OCI-LY1 (cell line): ENCODE measurements around the gene CCNY.

Experiments
- H2AFZ ChIP-seq: fragments of 200-600 bp; sonication (generic), shearing (Covaris generic); 2 replicates; pipeline ENCODE4 v1.6.0; 2014; ENCODE audit warnings: antibody characterized with exemption, mild to moderate bottlenecking, low read length
- H3F3A ChIP-seq: fragments of 200-600 bp; sonication (generic), shearing (Covaris generic); 2 replicates; pipeline ENCODE4 v1.6.0; 2014; ENCODE audit warnings: mild to moderate bottlenecking, antibody characterized with exemption, low read length, moderate library complexity; ENCODE audit not compliant: insufficient read depth
- H3K27ac ChIP-seq: fragments of 200-600 bp; sonication (generic); 2 replicates; pipeline ENCODE4 v1.5.1; 2014; ENCODE audit warnings: low read length, mixed run types, mild to moderate bottlenecking, low read depth; ENCODE audit not compliant: poor library complexity, severe bottlenecking
- H3K27me3 ChIP-seq: fragments of 200-600 bp; sonication (generic); 2 replicates; pipeline ENCODE4 v1.6.0; 2014; ENCODE audit warnings: antibody characterized with exemption, mild to moderate bottlenecking, low read length, moderate library complexity; ENCODE audit not compliant: insufficient read depth
- H3K36me3 ChIP-seq: fragments of 200-600 bp; sonication (generic); 2 replicates; pipeline ENCODE4 v1.6.1; 2014; ENCODE audit warnings: mild to moderate bottlenecking, antibody characterized with exemption, low read length, moderate library complexity, mixed read lengths; ENCODE audit not compliant: insufficient read depth
- H3K4me1 ChIP-seq: fragments of 200-600 bp; sonication (generic); 2 replicates; pipeline ENCODE4 v1.5.1; 2014; ENCODE audit warnings: mild to moderate bottlenecking, low read length, moderate library complexity; ENCODE audit not compliant: insufficient read depth, severe bottlenecking
- H3K4me2 ChIP-seq: fragments of 200-600 bp; sonication (generic), shearing (Covaris generic); 2 replicates; pipeline ENCODE4 v1.6.1; 2014; ENCODE audit warnings: low read length
- H3K4me3 ChIP-seq: fragments of 200-600 bp; sonication (generic); 2 replicates; pipeline ENCODE4 v1.5.1; 2014; ENCODE audit warnings: low read length, low read depth, mild to moderate bottlenecking, mixed read lengths; ENCODE audit not compliant: poor library complexity, severe bottlenecking
- H3K79me2 ChIP-seq: fragments of 200-600 bp; shearing (Covaris generic); 2 replicates; pipeline ENCODE4 v1.6.1; 2016; ENCODE audit warnings: mixed run types, low read length, mixed read lengths; ENCODE audit not compliant: insufficient read depth
- H3K9ac ChIP-seq: fragments of 200-600 bp; sonication (generic), shearing (Covaris generic); 2 replicates; pipeline ENCODE4 v1.6.1; 2014; ENCODE audit warnings: mild to moderate bottlenecking, low read length, mixed read lengths
- H3K9me2 ChIP-seq: fragments of 200-600 bp; sonication (generic), shearing (Covaris generic); 2 replicates; pipeline ENCODE4 v1.6.1; 2014; ENCODE audit warnings: low read depth, mild to moderate bottlenecking, low read length, mixed read lengths
- H3K9me3 ChIP-seq: fragments of 200-600 bp; shearing (Covaris generic); 2 replicates; pipeline ENCODE4 v1.6.1; 2014; ENCODE audit warnings: low read length, mixed read lengths
- H4K20me1 ChIP-seq: fragments of 200-600 bp; sonication (generic), shearing (Covaris generic); 2 replicates; pipeline ENCODE4 v1.6.0; 2016; ENCODE audit warnings: mild to moderate bottlenecking, low read length; ENCODE audit not compliant: insufficient read depth
- CTCF ChIP-seq: fragments of 200-600 bp; sonication (generic), shearing (Covaris generic); IDR thresholded peaks from 2 replicates; pipeline ENCODE4 v1.5.1; 2017; ENCODE audit warnings: mild to moderate bottlenecking, antibody characterized with exemption, low read length, moderate library complexity, mixed read lengths
- EZH2 ChIP-seq: fragments of 200-600 bp; sonication (generic), shearing (Covaris generic); IDR thresholded peaks from 2 replicates; pipeline ENCODE4 v1.8.0; 2017; ENCODE audit warnings: borderline replicate concordance, mixed run types, mild to moderate bottlenecking, antibody characterized with exemption, low read length, moderate library complexity, mixed read lengths

The CCNY gene

GRCh38 chr10:35460852-35461460 lies 124.6 kb downstream of the CCNY start:
- no peaks in the 10 kb centered on the region for H3K9me2 ChIP-seq
- no peak overlapping the region for H2AFZ ChIP-seq
- TF ChIP-seq EZH2 = no peak
- no peak for TF ChIP-seq CTCF
- H3K79me2 ChIP-seq = no peaks in the 10 kb centered on the region
- no peaks in the 10 kb centered on the region for H3K36me3 ChIP-seq
- H3K27me3 ChIP-seq = no peaks in the 10 kb centered on the region
- no peaks in the 10 kb centered on the region for H3K9me3 ChIP-seq
- no peak overlapping the region for H3K4me2 ChIP-seq
- no peaks in the 10 kb centered on the region; the same call in none of the 2 replicates for H4K20me1 ChIP-seq
- no peaks in the 10 kb centered on the region for H3K4me1 ChIP-seq
- no peak overlapping the region for H3K4me3 ChIP-seq
- no peak overlapping the region for H3K9ac ChIP-seq
- no peak overlapping the region for H3K27ac ChIP-seq
- no peaks in the 10 kb centered on the region for H3F3A ChIP-seq

- Histone ChIP-seq H3K4me3 (no peak overlapping the region), H3K27me3 (no peaks in the 10 kb centered on the region), H4K20me1 (no peaks in the 10 kb centered on the region; the same call in 1 of the 2 replicates), H3K9me3 (no peaks in the 10 kb centered on the region), H3K9ac (no peak overlapping the region), H3K27ac (no peak overlapping the region), H3K4me2 (no peak overlapping the region), H3F3A (no peaks in the 10 kb centered on the region), H3K4me1 (no peaks in the 10 kb centered on the region), H3K9me2 (no peaks in the 10 kb centered on the region), H3K79me2 (no peaks in the 10 kb centered on the region), H3K36me3 (no peaks in the 10 kb centered on the region), H2AFZ (no peak overlapping the region)
- TF ChIP-seq CTCF (no peak), EZH2 (no peak)
Observed at GRCh38 chr10:35462491-35462934, 126.2 kb downstream of the CCNY start.

- Histone ChIP-seq H3F3A (no peaks in the 10 kb centered on the region), H4K20me1 (no peaks in the 10 kb centered on the region; the same call in 1 of the 2 replicates), H3K9me2 (no peaks in the 10 kb centered on the region), H3K27me3 (no peaks in the 10 kb centered on the region), H3K4me1 (no peaks in the 10 kb centered on the region), H3K79me2 (no peaks in the 10 kb centered on the region), H2AFZ (no peak overlapping the region), H3K36me3 (no peaks in the 10 kb centered on the region), H3K4me3 (no peak overlapping the region), H3K4me2 (no peak overlapping the region), H3K9me3 (no peaks in the 10 kb centered on the region), H3K27ac (no peak overlapping the region), H3K9ac (no peak overlapping the region)
- TF ChIP-seq CTCF = no peak
- TF ChIP-seq EZH2 = no peak
Observed at GRCh38 chr10:35463105-35463867, 127.0 kb downstream of the CCNY start.
